Ramos (cell line): ENCODE results near the gene JAKMIP1.
"Not testable (repeated sequence)": the region's sequence is repeated elsewhere in the genome, so short reads cannot be mapped to it uniquely, and the experiment has no call there.

ENCODE experiments used
- in situ Hi-C: fragments of 300-500 bp; cut with MboI; formaldehyde crosslinking; loops from one replicate; pipeline ENCODE4 v1.14.3; 2022; ENCODE audit warnings: low sequenced_read_pairs; ENCODE audit not compliant: unreplicated experiment

Gene JAKMIP1

GRCh38 chr4:6024313-6024960 is 175.9 kb downstream of the JAKMIP1 start:
- in situ Hi-C loops = no loop called here

GRCh38 chr4:6023731-6024130 is 176.6 kb downstream of the JAKMIP1 start:
- in situ Hi-C loops = no loop called here

- in situ Hi-C loops = no loop called here
These were observed 177.6 kb downstream of the JAKMIP1 start for GRCh38 chr4:6022607-6023288.

GRCh38 chr4:6021831-6022606 is 178.3 kb downstream of the JAKMIP1 start:
- in situ Hi-C loops = no loop called here

GRCh38 chr4:6020613-6021012 is 179.7 kb downstream of the JAKMIP1 start:
- in situ Hi-C loops = no loop called here

GRCh38 chr4:6019316-6020263 is 180.8 kb downstream of the JAKMIP1 start:
- in situ Hi-C loops = no loop called here

- in situ Hi-C loops = no loop called here
These were observed 182.0 kb downstream of the JAKMIP1 start, which contains the start of gene C4orf50 for GRCh38 chr4:6018331-6018730. Gene C4orf50, minus strand, starts transcription at chr4:6018431.

GRCh38 chr4:6017800-6018199 is 182.5 kb downstream of the JAKMIP1 start:
- in situ Hi-C loops = no loop called here

- in situ Hi-C loops = no loop called here
These were observed 183.3 kb downstream of the JAKMIP1 start for GRCh38 chr4:6017030-6017429.

- in situ Hi-C loops = no loop called here
These were observed 186.8 kb downstream of the JAKMIP1 start for GRCh38 chr4:6013564-6013963.

- in situ Hi-C loops = no loop called here
These were observed 188.1 kb downstream of the JAKMIP1 start for GRCh38 chr4:6012200-6012599.

GRCh38 chr4:6011686-6012085 is 188.7 kb downstream of the JAKMIP1 start:
- in situ Hi-C loops = no loop called here

- in situ Hi-C loops = no loop called here
These were observed 189.1 kb downstream of the JAKMIP1 start for GRCh38 chr4:6011271-6011671.

- in situ Hi-C loops = no loop called here
These were observed 189.6 kb downstream of the JAKMIP1 start for GRCh38 chr4:6010789-6011188.

GRCh38 chr4:6009452-6009851 is 190.9 kb downstream of the JAKMIP1 start:
- in situ Hi-C loops = no loop called here

- in situ Hi-C loops = no loop called here
These were observed 191.5 kb downstream of the JAKMIP1 start for GRCh38 chr4:6008766-6009385.

GRCh38 chr4:6008092-6008551 is 192.2 kb downstream of the JAKMIP1 start:
- in situ Hi-C loops = no loop called here

- in situ Hi-C loops = no loop called here
These were observed 195.2 kb downstream of the JAKMIP1 start for GRCh38 chr4:6005175-6005574.

GRCh38 chr4:6003485-6003884 is 196.9 kb downstream of the JAKMIP1 start:
- in situ Hi-C loops = not testable (repeated sequence)

GRCh38 chr4:6002926-6003325 is 197.4 kb downstream of the JAKMIP1 start:
- in situ Hi-C loops = no loop called here
